VCaP (cell line): ENCODE measurements around the gene MIDN.

ENCODE experiments used
- H3K27ac ChIP-seq: fragments of 450-650 bp; 2 replicates; pipeline ENCODE4 v1.5.1; 2017
- CTCF ChIP-seq: fragments of 450-650 bp; conservative IDR thresholded peaks from 2 replicates; pipeline ENCODE4 v1.5.1; 2017; ENCODE audit warnings: mild to moderate bottlenecking, moderate library complexity

MIDN gene

GRCh38 chr19:1261798-1262622, 13.6 kb downstream of the MIDN start:
- H3K27ac ChIP-seq = peak overlapping the region; percentile 84
- no peak for TF ChIP-seq CTCF

GRCh38 chr19:1262623-1263123, 14.3 kb downstream of the MIDN start:
- no peak for TF ChIP-seq CTCF
- peak overlapping the region; percentile 84; the same call in 1 of the 2 replicates for H3K27ac ChIP-seq

- no peak for TF ChIP-seq CTCF
- no peak overlapping the region for H3K27ac ChIP-seq
These were observed 14.8 kb downstream of the MIDN start for GRCh38 chr19:1263188-1263587.

GRCh38 chr19:1264801-1265614, 16.6 kb downstream of the MIDN start:
- TF ChIP-seq CTCF = no peak
- H3K27ac ChIP-seq = peak overlapping the region; percentile 66; the same call in 1 of the 2 replicates

- no peak for TF ChIP-seq CTCF
- H3K27ac ChIP-seq = peak overlapping the region; percentile 66
These were observed 17.3 kb downstream of the MIDN start for GRCh38 chr19:1265615-1266128.

- H3K27ac ChIP-seq = peak overlapping the region; percentile 66
- no peak for TF ChIP-seq CTCF
These were observed 17.9 kb downstream of the MIDN start for GRCh38 chr19:1266129-1266915.
